A673 (cell line): Measurements from ENCODE around the gene SLC22A23. TPM values are rescaled to one million over a fixed set of nuclear protein-coding genes. Genes with fewer than 3 reads are reported as not detected.

Experiments used
- BruUV-seq: library from RNA; stranded (reverse); fragments of 400-500 nt; replicated peaks from 2 replicates; lab custom pipeline; 2021; lab: Mats Ljungman, UMichigan
- CTCF ChIA-PET: fragments of 300-600 bp; sonication (Branson Sonifier 250); formaldehyde crosslinking; loops from one replicate; lab custom pipeline; 2022; ENCODE audit warnings: antibody characterized with exemption; lab: Charles Lee
- POLR2A ChIA-PET: fragments of 300-600 bp; sonication (Branson Sonifier 250); formaldehyde crosslinking; loops from one replicate; lab custom pipeline; 2022; ENCODE audit warnings: antibody characterized with exemption; ENCODE audit not compliant: low non-redundant PET; lab: Charles Lee
- DNase-seq: peaks from one replicate; pipeline ENCODE4 v3.0.0-alpha.2; 2015; ENCODE audit warnings: low spot score
- H3K27ac ChIP-seq: fragments of 200-600 bp; sonication (generic); 2 replicates; pipeline ENCODE4 v1.5.1; 2016; ENCODE audit warnings: mixed run types, low read depth, mild to moderate bottlenecking, mixed read lengths, antibody characterized with exemption, low read length; ENCODE audit not compliant: poor library complexity, severe bottlenecking
- H3K27me3 ChIP-seq: fragments of 200-600 bp; sonication (generic); replicated peaks from 2 replicates; pipeline ENCODE4 v1.6.1; 2017; ENCODE audit warnings: mixed run types, low read depth, mild to moderate bottlenecking, mixed read lengths, antibody characterized with exemption, low read length; ENCODE audit not compliant: insufficient read depth, poor library complexity
- H3K36me3 ChIP-seq: fragments of 200-600 bp; sonication (generic); 2 replicates; pipeline ENCODE4 v1.6.1; 2016; ENCODE audit warnings: mixed run types, mild to moderate bottlenecking, mixed read lengths, antibody characterized with exemption, low read length; ENCODE audit not compliant: insufficient read depth, poor library complexity, severe bottlenecking
- H3K4me1 ChIP-seq: fragments of 200-600 bp; sonication (generic); 2 replicates; pipeline ENCODE4 v1.6.1; 2017; ENCODE audit warnings: mixed run types, mild to moderate bottlenecking, mixed read lengths, antibody characterized with exemption, low read length; ENCODE audit not compliant: insufficient read depth, poor library complexity, severe bottlenecking
- H3K4me3 ChIP-seq: fragments of 200-600 bp; sonication (generic); 2 replicates; pipeline ENCODE4 v1.5.1; 2016; ENCODE audit warnings: low read depth, mixed run types, mild to moderate bottlenecking, mixed read lengths, low read length; ENCODE audit not compliant: poor library complexity, severe bottlenecking
- H3K9me3 ChIP-seq: fragments of 200-600 bp; sonication (generic); 2 replicates; pipeline ENCODE4 v1.6.1; 2016; ENCODE audit warnings: mixed run types, low read depth, mild to moderate bottlenecking, mixed read lengths, antibody characterized with exemption, low read length; ENCODE audit not compliant: poor library complexity, severe bottlenecking
- EZH2 ChIP-seq: fragments of 200-600 bp; sonication (generic); IDR thresholded peaks from 2 replicates; pipeline ENCODE4 v1.6.1; 2017; ENCODE audit warnings: borderline replicate concordance, low read depth, mild to moderate bottlenecking, mixed read lengths, antibody characterized with exemption, low read length; ENCODE audit not compliant: poor library complexity, severe bottlenecking
- intact Hi-C: fragments of 100-400 bp; cut with micrococcal nuclease; formaldehyde crosslinking; loops from one replicate; pipeline ENCODE4 v1.10.0; 2022; ENCODE audit not compliant: unreplicated experiment
- total RNA-seq: library from RNA; stranded (reverse); gene quantifications from 2 replicates; pipeline ENCODE4 v1.2.3, GENCODE V29; 2021
- TF ChIP-seq, protein P1 (sequence below): fragments of 300-800, 200-600 bp; sonication (generic); conservative IDR thresholded peaks from 2 replicates; pipeline ENCODE4 v1.5.1; 2017; ENCODE audit warnings: low read depth, mild to moderate bottlenecking, antibody characterized with exemption, low read length, moderate library complexity, mixed read lengths

Gene SLC22A23
- total RNA-seq, 1 experiment from 2014 or later: 6.2 TPM

DNA sequence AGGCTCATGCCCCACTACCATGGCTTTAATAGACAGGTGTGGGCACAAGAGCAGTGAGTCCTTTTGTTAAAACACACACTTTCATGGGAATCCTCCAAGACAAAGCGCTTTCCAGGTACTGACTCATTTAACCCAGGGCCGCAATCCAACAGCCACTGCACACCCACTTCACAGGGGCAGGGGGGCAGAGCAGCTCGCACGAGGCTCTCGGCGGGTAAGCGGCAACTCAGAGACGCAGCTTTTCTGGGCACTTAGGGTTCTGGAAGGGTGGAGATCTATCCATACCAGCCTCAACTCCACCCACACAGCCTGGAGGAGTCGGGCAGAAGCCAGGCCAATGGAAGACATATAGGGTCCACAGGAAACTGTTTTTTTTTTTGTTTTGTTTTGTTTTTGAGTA, 169.5 kb downstream of the SLC22A23 start:
- DNase-seq: no peak
- POLR2A ChIA-PET: no interaction called here
- peaks cover 8% of the 10 kb centered on the region for H3K4me1 ChIP-seq
- no peaks in the 10 kb centered on the region for H3K36me3 ChIP-seq
- no peak overlapping the region for H3K27ac ChIP-seq
- CTCF ChIA-PET: no interaction called here
- no peaks in the 10 kb centered on the region for H3K27me3 ChIP-seq
- intact Hi-C loops: no loop called here
- H3K4me3 ChIP-seq: no peak overlapping the region
- TF ChIP-seq, protein P1, sequence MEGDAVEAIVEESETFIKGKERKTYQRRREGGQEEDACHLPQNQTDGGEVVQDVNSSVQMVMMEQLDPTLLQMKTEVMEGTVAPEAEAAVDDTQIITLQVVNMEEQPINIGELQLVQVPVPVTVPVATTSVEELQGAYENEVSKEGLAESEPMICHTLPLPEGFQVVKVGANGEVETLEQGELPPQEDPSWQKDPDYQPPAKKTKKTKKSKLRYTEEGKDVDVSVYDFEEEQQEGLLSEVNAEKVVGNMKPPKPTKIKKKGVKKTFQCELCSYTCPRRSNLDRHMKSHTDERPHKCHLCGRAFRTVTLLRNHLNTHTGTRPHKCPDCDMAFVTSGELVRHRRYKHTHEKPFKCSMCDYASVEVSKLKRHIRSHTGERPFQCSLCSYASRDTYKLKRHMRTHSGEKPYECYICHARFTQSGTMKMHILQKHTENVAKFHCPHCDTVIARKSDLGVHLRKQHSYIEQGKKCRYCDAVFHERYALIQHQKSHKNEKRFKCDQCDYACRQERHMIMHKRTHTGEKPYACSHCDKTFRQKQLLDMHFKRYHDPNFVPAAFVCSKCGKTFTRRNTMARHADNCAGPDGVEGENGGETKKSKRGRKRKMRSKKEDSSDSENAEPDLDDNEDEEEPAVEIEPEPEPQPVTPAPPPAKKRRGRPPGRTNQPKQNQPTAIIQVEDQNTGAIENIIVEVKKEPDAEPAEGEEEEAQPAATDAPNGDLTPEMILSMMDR: no peak
- TF ChIP-seq EZH2: no peak
- BruUV-seq: no TSS peak
- no peaks in the 10 kb centered on the region for H3K9me3 ChIP-seq

GRCh38 chr6:3286641-3287171, 170.1 kb downstream of the SLC22A23 start:
- H3K36me3 ChIP-seq: no peaks in the 10 kb centered on the region
- intact Hi-C loops: no loop called here
- BruUV-seq: no TSS peak
- H3K27ac ChIP-seq: no peak overlapping the region
- no peaks in the 10 kb centered on the region for H3K27me3 ChIP-seq
- TF ChIP-seq EZH2: no peak
- TF ChIP-seq, protein P1: no peak
- DNase-seq: no peak
- peaks cover 14% of the 10 kb centered on the region for H3K4me1 ChIP-seq
- POLR2A ChIA-PET: no interaction called here
- no peaks in the 10 kb centered on the region for H3K9me3 ChIP-seq
- H3K4me3 ChIP-seq: no peak overlapping the region
- CTCF ChIA-PET: no interaction called here

- no peak overlapping the region for H3K27ac ChIP-seq
- no peaks in the 10 kb centered on the region for H3K27me3 ChIP-seq
- intact Hi-C loops: no loop called here
- no peaks in the 10 kb centered on the region for H3K36me3 ChIP-seq
- CTCF ChIA-PET: interaction anchor here (0.6 kb wide), 1 partner anchor 447 kb away, joined by 3 read pairs; no protein-coding TSS in a partner anchor
- H3K4me3 ChIP-seq: no peak overlapping the region
- no peak for DNase-seq
- H3K9me3 ChIP-seq: no peaks in the 10 kb centered on the region
- BruUV-seq: no TSS peak
- no peak for TF ChIP-seq EZH2
- TF ChIP-seq, protein P1: no peak
- H3K4me1 ChIP-seq: peaks cover 18% of the 10 kb centered on the region
- POLR2A ChIA-PET: no interaction called here
Observed at GRCh38 chr6:3285732-3286131, 171.1 kb downstream of the SLC22A23 start.
